ENCODE data around the gene IPO13. TPM values are rescaled to one million over a fixed set of nuclear protein-coding genes. Genes with fewer than 3 reads are reported as not detected.
A peak's percentile ranks its signal among the peaks of the same experiment; 100 is the strongest.

The IPO13 gene
- total and polyA plus RNA-seq, 2 donors from 2014 or later: 33.8 to 56.1 TPM

DNA sequence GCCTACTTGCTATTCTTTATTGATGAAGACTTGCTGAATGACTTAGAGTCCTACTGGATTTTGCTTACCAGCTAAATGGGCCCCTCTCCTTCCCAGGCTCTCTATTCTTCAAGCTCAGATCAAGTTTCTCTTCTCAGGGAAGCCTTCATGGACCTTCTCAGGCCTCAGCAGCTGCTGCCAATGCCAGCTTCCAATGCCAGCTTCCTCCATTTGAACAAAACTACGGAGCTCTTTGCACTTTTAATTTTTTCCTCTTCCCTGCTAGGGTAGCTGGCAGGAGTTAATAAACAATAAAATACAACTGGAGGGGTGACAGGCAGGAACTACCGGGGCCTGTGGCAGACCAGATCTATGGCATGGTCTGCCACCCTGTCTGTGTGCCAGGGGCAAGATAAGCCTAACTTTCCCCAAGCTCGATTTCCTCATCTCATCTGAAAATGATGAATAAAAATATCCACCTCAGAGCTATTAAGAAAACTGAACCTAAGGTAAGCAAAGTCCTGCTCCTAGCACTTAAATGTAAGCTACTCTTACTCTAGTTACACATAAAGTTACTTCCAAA is 995 bp upstream of the IPO13 start:
- H3K4me3 ChIP-seq (ENCODE audit: low read length in 3 of 3): peak overlapping the region; percentile 63 to 88 (median 64)
- FAIRE-seq: no peak
- intact Hi-C loops (cut with DNase I): no loop called here
- peaks cover 0 to 12% (median 0%) of the 10 kb centered on the region in 3 donors for H3K36me3 ChIP-seq (ENCODE audit: control insufficient read depth in 2 of 3, insufficient read depth in 3 of 3, low read length in 3 of 3)
- no peaks in the 10 kb centered on the region for H3K9me3 ChIP-seq (ENCODE audit: control insufficient read depth in 2 of 3, insufficient read depth in 1 of 3, low read length in 3 of 3)
- peak overlapping the region; percentile 19 to 93 (median 51) for H3K9ac ChIP-seq (ENCODE audit: low read length in 3 of 3)
- no peaks in the 10 kb centered on the region for H3K27me3 ChIP-seq (ENCODE audit: control insufficient read depth, insufficient read depth, low read length)
- H3K4me1 ChIP-seq (ENCODE audit: control insufficient read depth in 2 of 3, insufficient read depth in 2 of 3, low read depth in 1 of 3, low read length in 3 of 3): peaks cover 0 to 35% (median 14%) of the 10 kb centered on the region in 3 donors
- H3K27ac ChIP-seq (ENCODE audit: low read depth in 2 of 2, low read length in 2 of 2): peak overlapping the region; percentile 82 to 99
- TF ChIP-seq CTCF (IDR thresholded peaks at IDR 0.05; ENCODE audit: borderline replicate concordance, extremely low read depth, insufficient read depth): no peak
- DNase-seq: peak in 2 of 5 donors; percentile 6 to 20

- no peak for TF ChIP-seq CTCF (IDR thresholded peaks at IDR 0.05; ENCODE audit: borderline replicate concordance, extremely low read depth, insufficient read depth)
- no peak for FAIRE-seq
- Histone ChIP-seq H3K4me3 (ENCODE audit: low read length in 3 of 3) (peak overlapping the region; percentile 84 to 97 (median 88)), H3K9me3 (ENCODE audit: control insufficient read depth in 2 of 3, insufficient read depth in 1 of 3, low read length in 3 of 3) (no peaks in the 10 kb centered on the region), H3K4me1 (ENCODE audit: control insufficient read depth in 2 of 3, insufficient read depth in 2 of 3, low read depth in 1 of 3, low read length in 3 of 3) (peaks cover 0 to 35% (median 21%) of the 10 kb centered on the region in 3 donors), H3K9ac (ENCODE audit: low read length in 3 of 3) (peak overlapping the region; percentile 80 to 96 (median 93)), H3K36me3 (ENCODE audit: control insufficient read depth in 2 of 3, insufficient read depth in 3 of 3, low read length in 3 of 3) (peaks cover 0 to 12% (median 0%) of the 10 kb centered on the region in 3 donors), H3K27ac (ENCODE audit: low read depth in 2 of 2, low read length in 2 of 2) (peak overlapping the region; percentile 99), H3K27me3 (ENCODE audit: control insufficient read depth, insufficient read depth, low read length) (no peaks in the 10 kb centered on the region)
- intact Hi-C loops (cut with DNase I): no loop called here
- DNase-seq: peak in 1 of 5 donors; percentile 53
Observed at GRCh38 chr1:43947061-43947873, 517 bp downstream of the IPO13 start.

- FAIRE-seq (no peak), DNase-seq (peak in 1 of 5 donors; percentile 13)
- Histone ChIP-seq H3K36me3 (ENCODE audit: control insufficient read depth in 2 of 3, insufficient read depth in 3 of 3, low read length in 3 of 3) (peaks cover 0 to 12% (median 0%) of the 10 kb centered on the region in 3 donors), H3K27ac (ENCODE audit: low read depth in 2 of 2, low read length in 2 of 2) (no peak overlapping the region), H3K9ac (ENCODE audit: low read length in 3 of 3) (peak overlapping the region in 1 of 3 donors; percentile 93), H3K9me3 (ENCODE audit: control insufficient read depth in 2 of 3, insufficient read depth in 1 of 3, low read length in 3 of 3) (no peaks in the 10 kb centered on the region), H3K4me1 (ENCODE audit: control insufficient read depth in 2 of 3, insufficient read depth in 2 of 3, low read depth in 1 of 3, low read length in 3 of 3) (peaks cover 0 to 35% (median 21%) of the 10 kb centered on the region in 3 donors), H3K4me3 (ENCODE audit: low read length in 3 of 3) (peak overlapping the region in 2 of 3 donors; percentile 88 to 97), H3K27me3 (ENCODE audit: control insufficient read depth, insufficient read depth, low read length) (no peaks in the 10 kb centered on the region)
- TF ChIP-seq CTCF (IDR thresholded peaks at IDR 0.05; ENCODE audit: borderline replicate concordance, extremely low read depth, insufficient read depth): no peak
- intact Hi-C loops (cut with DNase I): no loop called here
Observed at GRCh38 chr1:43947874-43948437, 1.2 kb downstream of the IPO13 start.

Data from kidney (tissue), 14 donors.